ENCODE results near the gene DNAJC19. TPM values are rescaled to one million over a fixed set of nuclear protein-coding genes. Genes with fewer than 3 reads are reported as not detected.

The DNAJC19 gene
- total RNA-seq, 1 donor from 2014 or later: 63.0 TPM

DNA sequence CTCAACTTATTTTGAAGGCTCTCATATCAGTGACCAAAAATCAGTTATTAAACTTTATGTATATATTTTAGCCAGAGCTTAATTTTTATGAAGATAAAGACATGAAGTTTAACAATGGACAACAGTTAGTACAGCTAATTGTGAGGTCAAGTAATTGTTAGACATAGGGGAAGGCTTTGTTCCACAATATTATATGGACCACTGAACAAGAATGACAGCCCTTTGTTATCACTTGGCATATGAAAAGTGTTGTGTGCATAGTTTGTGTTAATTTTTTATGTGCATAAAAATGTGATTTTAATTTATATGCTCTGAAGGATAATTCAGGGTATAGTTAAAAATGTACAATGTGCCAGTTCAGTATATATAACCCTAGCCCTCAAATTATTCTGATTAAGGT lies 12.0 kb downstream of the DNAJC19 start:
- Mint-ChIP-seq H3K36me3 (ENCODE audit: low read depth) (no peaks in the 10 kb centered on the region), H3K4me3 (no peak overlapping the region), H3K4me1 (no peaks in the 10 kb centered on the region), H3K27me3 (ENCODE audit: low read depth) (no peaks in the 10 kb centered on the region), H3K9me3 (no peaks in the 10 kb centered on the region), H3K27ac (ENCODE audit: unreplicated experiment) (no peak overlapping the region)
- DNase-seq (ENCODE audit: low read depth, low spot score): no peak
- TF ChIP-seq, protein P1, sequence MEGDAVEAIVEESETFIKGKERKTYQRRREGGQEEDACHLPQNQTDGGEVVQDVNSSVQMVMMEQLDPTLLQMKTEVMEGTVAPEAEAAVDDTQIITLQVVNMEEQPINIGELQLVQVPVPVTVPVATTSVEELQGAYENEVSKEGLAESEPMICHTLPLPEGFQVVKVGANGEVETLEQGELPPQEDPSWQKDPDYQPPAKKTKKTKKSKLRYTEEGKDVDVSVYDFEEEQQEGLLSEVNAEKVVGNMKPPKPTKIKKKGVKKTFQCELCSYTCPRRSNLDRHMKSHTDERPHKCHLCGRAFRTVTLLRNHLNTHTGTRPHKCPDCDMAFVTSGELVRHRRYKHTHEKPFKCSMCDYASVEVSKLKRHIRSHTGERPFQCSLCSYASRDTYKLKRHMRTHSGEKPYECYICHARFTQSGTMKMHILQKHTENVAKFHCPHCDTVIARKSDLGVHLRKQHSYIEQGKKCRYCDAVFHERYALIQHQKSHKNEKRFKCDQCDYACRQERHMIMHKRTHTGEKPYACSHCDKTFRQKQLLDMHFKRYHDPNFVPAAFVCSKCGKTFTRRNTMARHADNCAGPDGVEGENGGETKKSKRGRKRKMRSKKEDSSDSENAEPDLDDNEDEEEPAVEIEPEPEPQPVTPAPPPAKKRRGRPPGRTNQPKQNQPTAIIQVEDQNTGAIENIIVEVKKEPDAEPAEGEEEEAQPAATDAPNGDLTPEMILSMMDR (conservative IDR thresholded peaks at IDR 0.05): no peak

DNA sequence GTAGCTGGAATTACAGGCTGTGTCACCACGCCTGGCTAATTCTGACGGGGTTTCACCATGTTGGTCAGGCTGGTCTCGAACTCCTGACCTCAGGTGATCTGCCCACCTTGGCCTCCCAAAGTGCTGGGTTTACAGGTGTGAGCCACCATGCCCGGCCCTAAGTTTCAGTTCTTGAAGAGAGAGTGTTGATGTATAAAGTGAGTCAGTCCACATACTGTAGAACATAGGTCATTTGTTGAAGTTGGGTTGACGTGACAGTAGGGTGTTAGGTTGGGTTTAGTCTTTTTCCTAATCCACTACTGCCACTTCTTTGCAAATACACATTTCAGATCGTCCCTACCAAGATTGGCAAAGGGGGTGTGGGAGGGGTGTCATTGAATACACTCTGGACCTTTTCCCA lies 15.2 kb downstream of the DNAJC19 start:
- no peak for DNase-seq (ENCODE audit: low read depth, low spot score)
- no peak overlapping the region for H3K27ac Mint-ChIP-seq (ENCODE audit: unreplicated experiment)
- no peaks in the 10 kb centered on the region for H3K27me3 Mint-ChIP-seq (ENCODE audit: low read depth)
- H3K36me3 Mint-ChIP-seq (ENCODE audit: low read depth): no peaks in the 10 kb centered on the region
- no peak overlapping the region for H3K4me3 Mint-ChIP-seq
- H3K9me3 Mint-ChIP-seq: no peaks in the 10 kb centered on the region
- TF ChIP-seq, protein P1 (conservative IDR thresholded peaks at IDR 0.05): no peak
- H3K4me1 Mint-ChIP-seq: no peaks in the 10 kb centered on the region

DNA sequence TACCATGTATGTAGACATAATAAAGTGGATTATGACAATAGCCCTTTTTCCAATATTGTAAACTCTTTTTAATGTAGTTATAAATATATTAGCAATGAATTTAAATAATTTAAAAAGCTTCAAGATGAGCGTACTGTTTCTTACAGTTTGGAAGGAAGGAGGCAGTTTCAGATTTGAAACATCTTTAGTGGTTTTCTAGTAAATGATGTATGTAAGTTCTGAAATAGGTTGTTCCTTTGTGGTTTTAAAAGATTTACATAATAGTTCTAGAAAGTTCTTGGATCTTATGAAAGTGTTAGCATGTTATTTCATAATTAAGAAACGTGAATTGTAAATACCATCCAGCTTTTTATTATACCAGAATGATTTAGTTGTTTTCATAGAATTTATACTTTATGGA lies 16.0 kb downstream of the DNAJC19 start:
- Mint-ChIP-seq H3K9me3 (no peaks in the 10 kb centered on the region), H3K36me3 (ENCODE audit: low read depth) (no peaks in the 10 kb centered on the region), H3K27me3 (ENCODE audit: low read depth) (no peaks in the 10 kb centered on the region), H3K27ac (ENCODE audit: unreplicated experiment) (no peak overlapping the region), H3K4me1 (no peaks in the 10 kb centered on the region), H3K4me3 (no peak overlapping the region)
- TF ChIP-seq, protein P1 (conservative IDR thresholded peaks at IDR 0.05): no peak
- DNase-seq (ENCODE audit: low read depth, low spot score): no peak

DNA sequence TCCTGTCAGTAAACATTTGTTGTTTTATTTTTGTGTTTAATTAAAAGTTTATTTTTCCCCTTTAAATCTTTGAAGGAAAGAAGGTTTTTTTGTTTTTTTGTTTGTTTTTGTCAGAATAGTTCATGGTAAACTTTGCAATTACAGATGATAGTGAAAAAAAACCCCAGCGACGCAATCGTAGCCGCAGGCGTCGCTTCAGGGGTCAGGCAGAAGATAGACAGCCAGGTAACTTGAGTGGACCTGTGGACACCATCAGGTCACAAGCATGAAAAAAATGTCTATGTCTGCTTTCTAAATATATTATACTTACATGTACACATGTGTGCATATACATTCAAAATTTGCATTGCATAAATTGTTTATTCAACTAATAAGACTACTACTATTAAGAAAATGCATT lies 18.6 kb downstream of the DNAJC19 start:
- no peaks in the 10 kb centered on the region for H3K4me1 Mint-ChIP-seq
- peaks cover 5% of the 10 kb centered on the region for H3K36me3 Mint-ChIP-seq (ENCODE audit: low read depth)
- TF ChIP-seq, protein P1 (conservative IDR thresholded peaks at IDR 0.05): no peak
- no peak for DNase-seq (ENCODE audit: low read depth, low spot score)
- no peaks in the 10 kb centered on the region for H3K27me3 Mint-ChIP-seq (ENCODE audit: low read depth)
- H3K4me3 Mint-ChIP-seq: no peak overlapping the region
- no peaks in the 10 kb centered on the region for H3K9me3 Mint-ChIP-seq
- H3K27ac Mint-ChIP-seq (ENCODE audit: unreplicated experiment): no peak overlapping the region

DNA sequence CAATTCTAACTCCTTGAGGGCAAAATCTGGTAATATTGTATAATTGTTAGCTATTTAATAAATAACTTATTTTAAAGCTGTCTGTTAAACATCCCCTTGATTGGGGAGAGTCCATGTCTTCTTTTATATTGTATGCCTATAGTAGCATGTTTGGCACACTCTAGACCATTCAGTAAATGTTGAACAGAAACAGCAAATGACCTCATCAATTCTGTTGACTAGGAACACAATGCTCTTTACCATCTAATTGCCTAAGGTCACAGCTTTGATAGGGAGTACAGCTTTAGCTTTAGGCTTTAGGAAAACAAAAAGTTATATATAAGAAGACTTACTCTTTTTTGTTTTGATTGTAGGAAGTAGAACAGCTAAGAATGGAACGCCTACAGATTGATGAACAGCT lies 27.0 kb downstream of the DNAJC19 start:
- peaks cover 29% of the 10 kb centered on the region for H3K36me3 Mint-ChIP-seq (ENCODE audit: low read depth)
- H3K27me3 Mint-ChIP-seq (ENCODE audit: low read depth): no peaks in the 10 kb centered on the region
- peaks cover 3% of the 10 kb centered on the region for H3K4me1 Mint-ChIP-seq
- TF ChIP-seq, protein P1 (conservative IDR thresholded peaks at IDR 0.05): no peak
- H3K4me3 Mint-ChIP-seq: no peak overlapping the region
- H3K9me3 Mint-ChIP-seq: no peaks in the 10 kb centered on the region
- DNase-seq (ENCODE audit: low read depth, low spot score): no peak
- no peak overlapping the region for H3K27ac Mint-ChIP-seq (ENCODE audit: unreplicated experiment)

DNA sequence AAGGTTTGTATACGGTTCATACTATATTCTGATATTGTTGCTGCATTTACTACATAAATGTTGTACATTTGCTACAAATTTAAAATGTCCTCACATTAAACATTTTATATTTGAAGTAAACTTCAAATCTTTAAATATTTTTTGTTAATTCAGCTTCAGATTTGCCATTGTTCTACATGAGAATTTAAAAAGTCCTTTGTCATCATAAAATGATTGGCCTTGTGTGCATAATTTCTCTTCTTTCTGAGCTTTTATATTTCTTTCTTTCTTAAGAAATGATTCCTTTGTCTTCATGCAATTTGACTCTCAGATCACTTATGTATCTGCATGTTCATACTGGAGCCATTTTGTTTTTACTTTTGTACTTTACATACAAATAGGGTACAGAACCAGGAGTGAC lies 28.0 kb downstream of the DNAJC19 start:
- Mint-ChIP-seq H3K9me3 (no peaks in the 10 kb centered on the region), H3K27ac (ENCODE audit: unreplicated experiment) (no peak overlapping the region), H3K4me3 (no peak overlapping the region), H3K36me3 (ENCODE audit: low read depth) (peaks cover 29% of the 10 kb centered on the region), H3K4me1 (peaks cover 4% of the 10 kb centered on the region), H3K27me3 (ENCODE audit: low read depth) (no peaks in the 10 kb centered on the region)
- DNase-seq (ENCODE audit: low read depth, low spot score): no peak
- TF ChIP-seq, protein P1 (conservative IDR thresholded peaks at IDR 0.05): no peak

Data from neural crest cell (in vitro differentiated cells).